Stimulated activated CD4-positive, alpha-beta T cell treated with anti-CD3 and anti-CD28 coated beads, Interleukin-15, amount 100 ng/mL, for 48 hours (primary cell): Measurements from ENCODE around the gene GLDN.
"Not testable (repeated sequence)": the region's sequence is repeated elsewhere in the genome, so short reads cannot be mapped to it uniquely, and the experiment has no call there.

Experiments
- DNase-seq, 2 donors: peaks; one replicate each; pipeline ENCODE4 v3.0.0-alpha.2; 2020; ENCODE audit warnings: low read depth in 2 of 2

Gene GLDN

GRCh38 chr15:51444807-51445206, 103.4 kb downstream of the GLDN start:
- DNase-seq, result no peak

DNA sequence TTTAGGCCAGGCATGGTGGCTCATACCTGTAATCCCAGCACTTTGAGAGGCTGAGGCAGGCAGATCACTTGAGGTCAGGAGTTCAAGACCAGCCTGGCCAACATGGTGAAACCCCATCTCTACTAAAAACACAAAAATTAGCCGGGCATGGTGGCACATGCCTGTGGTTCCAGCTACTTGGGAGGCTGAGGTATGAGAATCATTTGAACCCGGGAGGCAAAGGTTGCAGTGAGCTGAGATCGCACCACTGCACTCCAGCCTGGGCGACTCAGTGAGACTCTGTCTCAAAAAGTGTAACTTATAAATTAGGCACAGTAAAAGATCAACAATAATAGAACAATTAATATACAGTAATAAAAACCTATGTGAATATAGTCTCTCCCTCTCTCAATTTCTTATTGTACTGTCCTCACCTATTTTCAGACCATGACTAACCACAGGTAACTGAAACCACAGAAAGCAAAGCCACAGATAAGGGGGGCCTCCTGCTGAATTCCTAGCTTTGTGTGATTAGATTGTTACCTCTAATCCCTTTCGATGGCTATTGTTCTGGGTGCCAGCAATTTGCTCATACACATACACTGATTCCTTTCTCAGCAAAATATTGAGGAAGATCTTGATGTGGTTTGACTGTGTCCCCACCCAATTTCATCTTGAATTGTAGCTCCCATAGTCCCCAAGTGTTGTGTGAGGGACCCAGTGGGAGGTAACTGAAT, 104.7 kb downstream of the GLDN start:
- not testable (repeated sequence) for DNase-seq

GRCh38 chr15:51447855-51448621, 106.6 kb downstream of the GLDN start:
- DNase-seq, result no peak

DNA sequence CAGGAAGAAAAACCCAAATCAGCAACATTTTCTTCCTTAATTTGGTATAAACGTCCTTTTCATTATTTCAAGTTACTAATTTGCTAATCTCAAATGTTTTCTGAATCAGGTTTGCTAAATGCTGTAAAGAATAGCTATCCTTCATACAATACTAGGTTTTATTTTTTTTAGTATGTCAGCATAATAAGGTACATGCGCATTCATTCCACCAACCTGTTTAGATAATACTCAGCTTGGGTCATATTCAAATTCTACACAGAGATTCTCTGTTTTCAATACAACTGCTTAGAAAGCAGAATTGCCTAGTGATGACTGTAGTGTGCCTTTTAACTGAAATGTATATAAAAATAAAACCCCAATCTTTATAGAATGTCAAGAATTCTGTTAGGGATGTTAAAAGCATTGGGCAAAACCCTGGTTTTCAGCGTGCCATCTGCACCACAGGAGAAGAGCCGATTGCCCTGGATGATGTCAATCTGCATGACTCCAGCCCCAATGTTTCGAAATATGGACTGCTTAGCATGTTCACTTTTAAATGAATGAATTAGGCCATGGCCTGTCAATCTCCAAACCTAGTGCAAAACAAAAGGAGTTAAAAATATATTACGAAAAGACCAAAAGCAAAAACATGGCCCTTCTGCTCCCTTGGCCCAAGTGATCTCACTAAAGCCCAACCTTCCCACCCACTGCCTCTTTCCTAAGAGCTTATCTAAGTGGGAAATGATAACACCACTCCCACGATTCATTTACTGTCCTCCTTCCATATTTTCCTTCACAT, 107.4 kb downstream of the GLDN start:
- DNase-seq, result no peak

DNA sequence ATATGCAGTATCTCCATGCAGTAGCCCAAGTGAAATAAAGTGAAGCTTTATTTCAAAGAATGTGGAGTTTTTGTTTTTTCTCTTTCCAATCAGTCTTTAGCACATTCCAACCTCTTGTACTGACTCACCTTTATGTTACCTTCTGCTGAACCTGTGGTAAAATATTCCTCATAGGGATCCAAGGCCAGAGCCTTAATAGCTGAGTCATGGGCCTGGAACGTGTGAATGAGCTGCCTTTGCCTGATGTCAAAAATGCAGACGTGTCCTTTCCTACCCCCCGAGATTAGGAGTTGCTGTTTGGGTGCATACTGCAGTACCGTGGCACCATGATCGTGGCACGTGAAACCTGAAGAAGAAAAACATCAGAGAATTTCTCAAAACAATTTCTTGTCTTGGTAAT, 108.5 kb downstream of the GLDN start:
- DNase-seq, result no peak
